HG02884 (cell line): ENCODE results near the gene USP35.
"Not testable (repeated sequence)": the region's sequence is repeated elsewhere in the genome, so short reads cannot be mapped to it uniquely, and the experiment has no call there.

Experiments
- ATAC-seq: cut with Tn5 transposase; IDR thresholded peaks from one replicate; pipeline ENCODE4 v1.9.1; 2021; ENCODE audit warnings: mild to moderate bottlenecking, moderate library complexity; ENCODE audit not compliant: unreplicated experiment

USP35 gene

DNA sequence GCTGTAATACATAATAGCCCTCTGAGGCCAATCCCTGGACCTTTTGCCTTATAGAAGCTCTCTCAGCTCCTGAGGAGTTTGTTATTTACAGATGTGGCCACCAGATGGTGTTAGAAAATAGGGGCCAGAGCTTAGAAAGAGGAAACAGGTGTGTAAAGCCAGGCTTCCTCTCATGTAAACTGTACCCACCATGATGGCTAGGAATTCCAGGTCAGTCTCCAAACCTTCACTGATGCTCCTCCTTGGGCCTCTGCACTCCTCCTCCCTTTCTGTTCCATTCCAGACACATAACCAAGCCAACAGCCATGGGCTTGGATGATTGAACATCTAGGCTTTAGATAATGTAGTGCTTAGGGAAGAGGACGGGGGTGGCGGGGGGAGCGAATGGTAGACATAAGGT lies 39.7 kb downstream of the USP35 start:
- no peak for ATAC-seq

DNA sequence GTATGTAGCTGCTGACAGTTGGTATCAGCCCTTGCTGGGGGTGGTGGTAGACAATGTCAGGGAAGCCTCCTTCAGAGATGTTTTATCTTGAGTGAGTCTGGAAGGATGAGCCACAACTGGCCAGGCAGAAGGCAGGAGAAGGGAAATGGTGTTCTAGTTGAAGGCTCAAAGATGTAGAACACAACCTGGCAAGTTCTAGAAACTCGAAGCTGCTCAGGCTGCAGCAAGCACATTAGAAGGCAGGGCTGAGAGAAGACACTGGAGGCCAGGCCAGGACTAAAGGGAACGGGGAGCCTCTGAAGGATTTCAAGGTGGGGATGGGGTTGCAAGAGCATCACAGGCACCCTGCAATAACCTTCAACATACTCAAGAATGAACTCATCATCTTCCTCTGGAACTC lies 40.4 kb downstream of the USP35 start:
- no peak for ATAC-seq

DNA sequence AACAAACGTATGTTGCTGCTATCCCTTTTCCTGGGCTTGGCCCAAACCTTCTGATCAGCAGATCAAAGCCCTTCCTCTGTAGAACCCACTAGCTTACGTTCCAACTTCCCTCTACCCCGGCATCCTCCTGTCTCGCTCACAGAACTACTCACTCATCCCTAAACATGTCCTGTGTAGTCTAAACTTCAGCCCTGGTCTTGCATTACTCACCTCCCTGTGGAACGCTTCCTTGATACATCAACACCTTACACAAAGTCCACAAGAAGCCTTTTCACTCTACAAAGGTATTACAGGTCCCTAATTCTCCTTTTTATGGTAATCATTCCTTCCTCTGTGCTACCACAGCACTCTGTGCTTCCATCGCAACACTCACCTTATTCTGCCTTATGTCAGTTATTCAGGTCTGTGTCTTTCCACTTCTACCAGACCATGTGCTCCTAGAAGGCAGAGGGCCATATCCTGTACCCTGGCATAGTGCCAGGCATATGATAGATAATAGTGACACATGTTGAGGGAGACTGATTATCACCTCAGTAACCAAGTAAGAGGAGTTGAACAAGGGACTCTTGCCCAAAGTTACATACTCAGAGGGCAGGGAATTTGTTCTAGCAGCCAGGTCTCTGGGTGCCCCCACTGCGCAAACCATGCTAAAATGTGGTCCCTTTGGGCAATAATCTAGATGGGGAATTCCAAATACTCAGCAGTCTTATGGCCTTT lies 41.6 kb downstream of the USP35 start:
- ATAC-seq: no peak

DNA sequence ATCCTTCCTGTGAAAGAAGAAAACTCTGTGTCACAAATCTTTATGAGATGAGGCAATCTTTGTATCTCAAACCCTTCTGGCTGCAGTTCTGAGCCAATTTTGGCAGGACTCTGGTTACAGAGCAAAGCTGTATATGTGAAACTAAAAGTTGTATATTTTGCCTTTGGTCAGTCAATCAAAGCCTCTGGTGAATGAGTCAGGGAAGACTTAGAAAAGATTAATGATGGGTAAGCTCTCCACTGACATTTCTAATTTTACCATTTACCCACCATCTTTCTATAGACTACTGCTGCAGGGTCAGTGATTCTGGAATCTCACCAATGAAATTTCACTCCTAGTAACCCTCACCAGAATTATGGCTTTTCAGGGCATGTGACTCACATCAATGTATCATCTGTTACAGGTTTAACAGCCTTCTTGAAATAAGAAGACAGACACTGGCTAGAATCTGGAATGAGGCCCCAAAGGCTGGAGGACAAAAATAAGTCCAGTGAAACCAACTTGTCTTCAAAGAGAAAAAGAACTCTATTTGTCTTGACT lies 43.3 kb downstream of the USP35 start:
- no peak for ATAC-seq

DNA sequence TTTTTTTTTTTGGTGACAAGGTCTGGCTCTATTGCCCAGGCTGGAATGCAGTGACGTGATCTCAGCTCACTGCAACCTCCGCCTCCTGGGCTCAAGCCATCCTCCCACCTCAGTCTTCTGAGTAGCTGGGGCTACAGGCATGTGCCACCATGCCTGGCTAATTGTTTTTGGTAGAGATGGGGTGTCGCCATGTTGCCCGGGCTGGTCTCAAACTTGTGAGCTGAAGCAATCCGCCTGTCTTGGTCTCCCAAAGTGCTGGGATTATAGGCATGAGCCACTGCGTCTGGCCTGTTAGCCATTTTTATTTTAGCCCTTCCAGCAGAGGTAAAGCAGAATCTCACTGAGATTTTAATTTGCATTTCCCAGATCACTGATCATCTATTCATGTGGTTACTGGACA lies 44.3 kb downstream of the USP35 start:
- ATAC-seq: not testable (repeated sequence)

DNA sequence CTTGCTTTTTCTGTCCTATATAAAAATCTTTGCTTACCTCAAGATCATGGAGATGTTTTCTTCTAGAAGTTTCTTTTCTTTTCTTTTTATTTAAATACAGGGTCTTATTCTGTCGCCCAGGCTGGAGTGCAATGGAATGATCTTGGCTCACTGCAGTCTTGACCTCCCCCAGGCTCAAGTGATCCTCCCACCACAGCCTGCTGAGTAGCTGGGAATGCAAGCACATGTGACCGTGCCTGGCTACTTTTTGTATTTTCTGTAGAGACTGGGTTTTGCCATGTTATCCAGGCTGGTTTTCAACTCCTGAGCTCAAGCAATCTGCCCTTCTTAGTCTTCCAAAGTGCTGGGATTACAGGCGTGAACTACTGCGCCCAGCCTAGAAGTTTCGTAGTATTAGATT lies 45.3 kb downstream of the USP35 start:
- ATAC-seq: no peak

DNA sequence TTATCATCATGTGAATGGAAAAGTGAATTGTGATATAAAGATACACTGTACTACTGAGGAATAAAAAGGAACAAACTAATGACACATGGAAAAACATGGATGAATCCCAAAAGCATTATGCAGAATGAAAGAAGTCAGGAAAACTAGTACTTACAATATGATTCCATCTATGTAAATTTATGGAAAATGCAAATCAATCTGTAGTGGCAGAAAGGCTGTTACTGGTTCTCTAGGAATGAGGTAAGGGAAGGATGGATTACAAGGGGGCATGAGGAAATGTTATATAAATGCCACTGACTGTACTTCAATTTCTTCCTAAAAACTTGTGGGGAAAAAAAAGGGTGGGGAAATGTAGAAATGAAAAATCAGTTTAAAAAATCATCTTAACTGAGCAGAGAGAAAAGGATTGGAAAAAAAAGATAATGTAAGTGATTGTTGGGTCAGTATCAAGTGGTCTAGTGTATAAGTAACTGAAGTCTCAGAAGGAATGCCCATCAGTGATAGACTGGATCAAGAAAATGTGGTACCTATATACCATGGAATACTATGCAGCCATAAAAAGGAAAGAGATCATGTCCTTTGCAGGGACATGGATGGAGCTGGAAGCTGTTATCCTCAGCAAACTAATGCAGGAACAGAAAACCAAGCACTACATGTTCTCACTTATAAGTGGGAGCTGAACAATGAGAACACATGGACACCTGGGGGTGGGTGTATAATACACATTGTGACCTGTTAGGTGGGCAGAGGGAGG lies 48.8 kb downstream of the USP35 start:
- ATAC-seq: no peak

DNA sequence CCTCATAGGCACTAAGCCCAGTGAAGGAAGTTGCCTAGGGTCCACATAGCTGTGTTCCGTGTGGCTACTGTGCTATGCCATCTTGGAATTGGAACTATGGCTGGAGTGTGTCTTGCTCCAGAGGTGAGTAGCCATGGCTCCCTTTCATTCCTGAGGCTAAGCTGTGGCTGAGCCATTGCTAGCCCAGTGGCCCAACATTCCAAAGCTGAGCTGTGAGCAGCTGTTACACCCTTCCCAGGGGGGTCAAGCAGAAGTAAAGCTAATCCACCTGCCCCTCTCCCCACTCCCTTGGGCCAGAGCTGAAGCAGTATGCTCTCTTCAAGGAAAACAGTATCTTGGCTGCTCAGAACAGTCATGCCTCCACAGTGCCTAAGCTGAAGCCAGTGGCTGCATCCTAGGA lies 51.1 kb downstream of the USP35 start:
- ATAC-seq: no peak

DNA sequence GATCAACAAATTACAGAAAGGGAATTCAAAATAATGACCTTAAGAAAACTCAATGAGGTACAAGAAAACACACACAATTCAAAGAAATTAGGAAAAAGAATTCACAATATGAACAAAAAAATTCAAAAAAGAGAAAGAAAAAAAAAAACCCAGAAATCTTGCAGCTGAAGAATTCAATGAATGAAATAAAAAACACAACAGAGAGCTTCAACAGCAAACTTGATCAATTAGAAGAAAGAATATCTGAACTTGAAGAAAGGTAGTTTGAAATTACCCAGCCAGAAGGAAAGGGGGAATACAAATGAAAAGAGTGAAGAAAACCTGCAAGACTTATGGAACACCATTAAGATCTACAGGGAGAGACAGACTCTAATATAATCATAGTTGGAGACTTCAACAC lies 52.8 kb downstream of the USP35 start:
- ATAC-seq: no peak

DNA sequence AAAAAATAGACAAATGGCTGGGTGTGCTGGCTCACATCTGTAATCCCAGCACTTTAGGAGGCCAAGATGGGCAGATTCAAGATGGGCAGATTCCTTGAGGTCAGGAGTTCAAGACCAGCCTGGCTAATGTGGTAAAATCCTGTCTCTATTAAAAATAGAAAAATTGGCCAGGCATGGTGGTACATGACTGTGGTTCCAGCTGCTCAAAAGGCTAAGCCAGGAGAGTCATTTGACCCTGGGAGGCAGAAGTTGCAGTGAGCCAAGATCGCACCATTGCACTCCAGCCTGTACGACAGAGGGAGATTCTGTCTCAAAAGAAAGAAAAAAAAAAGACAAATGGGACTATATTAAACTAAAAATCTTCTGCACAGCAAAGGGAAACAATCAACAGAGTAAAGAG lies 55.4 kb downstream of the USP35 start:
- no peak for ATAC-seq

DNA sequence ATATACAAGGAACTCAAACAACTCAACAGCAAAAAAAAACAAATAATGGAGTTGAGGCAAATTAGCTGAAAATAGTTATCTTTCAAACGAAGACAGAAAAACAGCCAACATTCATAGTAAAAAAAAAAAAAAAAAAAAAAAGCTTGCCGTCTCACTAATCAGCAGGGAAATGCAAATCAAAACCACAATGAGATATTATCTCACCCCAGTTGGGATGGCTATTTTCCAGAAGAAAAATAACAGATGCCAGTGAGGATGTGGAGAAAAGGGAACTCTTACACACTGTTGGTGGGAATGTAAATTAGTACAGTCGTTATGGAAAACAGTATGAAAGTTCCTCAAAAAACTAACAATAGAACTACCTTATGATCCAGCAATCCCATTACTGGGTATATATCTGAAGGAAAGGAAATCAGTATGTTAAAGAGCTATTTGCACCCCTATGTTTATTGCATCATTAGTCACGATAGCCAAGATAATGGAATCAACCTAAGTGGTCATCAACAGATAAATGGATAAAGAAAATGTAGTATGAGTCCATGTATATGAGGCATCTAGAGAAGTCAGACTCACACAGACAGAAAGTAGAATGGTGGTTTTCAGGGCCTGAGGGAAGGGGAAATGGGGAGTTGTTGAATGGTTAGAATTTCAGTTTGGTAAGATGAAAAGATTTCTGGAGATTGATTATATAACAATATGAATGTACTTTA lies 56.0 kb downstream of the USP35 start:
- ATAC-seq: no peak

DNA sequence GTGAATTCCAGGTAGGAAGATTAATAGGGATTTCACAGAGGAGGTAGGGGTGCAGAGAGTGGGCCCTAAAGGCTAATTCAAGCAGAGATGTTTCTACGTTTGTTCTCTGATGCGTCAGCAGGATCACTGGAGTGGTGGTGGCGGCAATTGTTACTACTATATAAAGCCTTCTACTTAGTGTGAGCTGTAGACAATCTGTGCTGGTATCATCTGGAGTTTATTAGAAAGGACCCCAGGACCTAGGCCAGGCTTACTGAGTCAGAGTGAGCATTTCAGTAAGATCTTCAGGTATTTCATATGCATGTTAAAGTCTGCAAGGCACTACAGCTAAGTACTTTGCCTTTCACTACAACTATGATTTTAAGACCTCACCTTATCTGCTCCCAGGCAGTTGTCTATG lies 59.5 kb downstream of the USP35 start:
- ATAC-seq: no peak

DNA sequence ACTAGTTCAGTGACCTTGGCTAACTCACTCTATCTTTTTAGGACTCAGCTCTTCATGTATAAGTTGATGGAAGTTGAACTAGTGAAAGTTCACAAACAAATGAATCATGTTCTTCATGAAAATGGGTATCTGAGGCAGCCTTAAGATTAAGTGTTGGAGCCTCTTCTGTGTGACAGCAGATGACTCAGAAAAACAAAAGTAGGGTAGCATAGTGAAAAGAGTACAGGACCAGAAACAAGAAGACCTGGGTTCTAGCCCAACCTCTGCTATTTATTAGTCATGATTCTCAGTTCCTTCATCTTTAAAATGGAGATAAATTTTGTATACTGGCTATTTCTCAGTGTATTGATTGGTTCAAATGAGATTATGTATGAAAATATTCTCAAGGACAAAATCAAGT lies 60.2 kb downstream of the USP35 start:
- no peak for ATAC-seq

DNA sequence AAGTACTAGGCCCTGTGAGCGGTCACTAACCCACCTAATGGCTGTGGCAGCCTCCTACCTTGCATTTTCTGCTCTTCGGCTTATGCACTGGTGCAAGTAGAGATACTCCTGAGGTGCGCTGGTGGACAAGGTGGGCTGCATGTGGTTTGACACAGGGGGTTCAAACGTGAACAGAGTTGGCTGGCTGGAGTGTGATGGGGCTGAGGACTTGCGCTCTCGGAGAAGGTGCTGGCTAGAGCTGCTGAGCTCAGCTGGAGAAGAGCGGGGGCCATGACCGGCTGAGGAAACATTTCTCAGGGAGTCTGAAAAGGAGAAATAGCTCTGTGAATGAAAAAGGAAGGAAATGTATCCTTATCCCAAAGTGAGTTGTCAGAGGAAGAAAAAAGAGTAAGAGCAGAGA lies 61.4 kb downstream of the USP35 start:
- no peak for ATAC-seq

DNA sequence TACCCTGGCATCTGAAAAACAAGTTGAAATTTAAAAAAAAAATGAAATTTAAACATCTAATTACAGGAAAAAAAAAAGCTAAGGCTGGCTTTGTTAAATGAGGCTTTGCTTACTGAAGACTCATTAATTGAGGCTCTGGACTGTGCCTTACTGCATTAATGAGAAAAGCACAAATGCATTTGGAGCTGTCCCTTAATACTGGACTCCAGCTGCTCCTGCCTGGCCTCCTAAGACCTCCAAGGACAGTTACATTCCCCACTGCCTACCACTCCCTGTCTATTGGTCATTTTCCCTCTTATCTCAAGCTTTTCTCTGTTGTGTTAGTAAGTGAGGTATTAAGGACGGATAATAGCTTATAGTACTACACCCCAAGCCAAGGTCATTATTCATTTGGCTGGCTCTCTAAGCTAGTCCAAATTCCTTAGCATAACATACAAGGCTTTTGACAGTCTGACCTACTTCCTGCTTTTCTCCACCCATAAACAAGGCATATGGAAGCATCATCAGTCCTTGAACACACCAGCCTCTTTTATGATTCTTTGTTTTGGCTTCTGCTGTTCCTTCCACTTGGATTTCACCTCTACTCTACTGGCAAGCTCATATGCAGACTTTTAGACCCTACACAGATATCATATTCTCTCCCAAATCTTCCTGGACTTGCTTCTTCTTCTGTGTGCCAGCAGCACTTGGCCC lies 62.5 kb downstream of the USP35 start:
- ATAC-seq: no peak

DNA sequence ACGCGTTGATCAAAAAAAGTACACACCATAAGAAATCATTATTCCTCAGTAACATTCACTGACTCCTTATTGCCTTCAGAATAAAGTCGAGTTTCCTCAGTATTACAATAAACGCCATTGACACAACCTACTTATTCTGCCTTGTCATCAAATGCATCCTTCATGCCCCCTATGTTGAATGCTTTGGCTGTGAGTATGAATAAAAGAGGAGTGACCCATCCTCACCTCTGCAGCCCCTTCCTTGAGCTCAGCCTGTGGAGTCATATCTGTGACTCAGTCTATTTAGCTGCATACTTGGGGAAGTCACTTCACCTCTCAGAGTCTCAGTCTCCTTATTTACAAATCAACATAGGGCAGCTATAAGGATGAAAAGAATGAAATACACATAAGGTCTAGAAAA lies 65.1 kb downstream of the USP35 start:
- ATAC-seq: no peak

DNA sequence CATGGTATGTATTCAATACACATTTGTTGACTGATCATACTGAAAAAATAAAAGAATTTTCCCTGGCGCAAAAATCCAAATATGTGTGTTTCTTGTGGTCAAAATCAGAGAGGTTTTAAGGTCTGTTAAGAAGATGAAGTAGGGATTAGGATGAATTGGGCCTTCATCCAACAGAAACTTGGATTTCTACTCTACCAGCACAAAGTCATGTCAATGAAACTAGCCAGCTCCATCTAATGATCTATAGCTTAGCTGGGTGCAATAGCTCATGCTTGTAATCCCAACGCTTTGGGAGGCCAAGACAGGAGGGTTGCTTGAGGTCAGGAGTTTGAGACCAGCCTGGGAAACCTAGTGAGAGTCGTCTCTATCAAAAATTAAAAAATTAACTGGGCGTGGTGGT lies 65.5 kb downstream of the USP35 start:
- ATAC-seq: no peak

DNA sequence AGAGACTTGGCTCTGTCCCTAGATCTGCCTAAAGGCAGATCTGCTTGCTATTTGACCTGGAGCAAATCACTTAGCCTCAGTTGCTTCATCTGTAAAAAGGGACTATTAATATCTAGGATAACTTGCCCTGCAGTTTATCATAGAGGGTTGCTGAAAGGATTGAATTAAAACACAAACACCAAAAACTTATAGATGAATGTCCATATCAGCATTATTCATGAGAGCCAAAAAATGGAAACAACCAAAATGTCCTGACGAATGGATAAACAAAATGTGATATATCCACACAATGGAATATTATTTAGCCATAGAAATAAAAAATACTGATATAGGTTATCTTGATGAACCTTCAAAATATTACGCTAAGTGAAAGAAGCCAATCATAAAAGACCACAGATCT lies 67.2 kb downstream of the USP35 start:
- ATAC-seq: no peak

DNA sequence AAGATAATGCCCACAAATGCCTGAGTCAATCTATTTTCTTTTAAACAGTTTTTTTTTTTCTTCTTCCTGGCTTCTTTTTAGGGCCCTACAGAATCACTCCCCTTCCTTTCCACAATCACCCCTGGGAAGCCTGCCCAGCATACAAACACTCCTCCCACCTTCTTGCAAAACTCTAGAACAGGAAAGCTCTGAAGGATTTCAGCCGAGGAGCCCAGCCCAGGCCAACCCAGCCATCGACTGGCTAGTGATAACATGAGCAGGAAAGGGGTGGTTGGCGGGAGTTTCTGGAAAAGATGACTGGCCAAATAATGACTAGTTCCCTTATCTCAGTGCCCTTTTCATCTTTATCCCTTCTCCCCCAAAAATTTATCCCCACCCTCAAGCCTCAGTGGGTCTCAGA lies 68.2 kb downstream of the USP35 start:
- ATAC-seq: no peak

DNA sequence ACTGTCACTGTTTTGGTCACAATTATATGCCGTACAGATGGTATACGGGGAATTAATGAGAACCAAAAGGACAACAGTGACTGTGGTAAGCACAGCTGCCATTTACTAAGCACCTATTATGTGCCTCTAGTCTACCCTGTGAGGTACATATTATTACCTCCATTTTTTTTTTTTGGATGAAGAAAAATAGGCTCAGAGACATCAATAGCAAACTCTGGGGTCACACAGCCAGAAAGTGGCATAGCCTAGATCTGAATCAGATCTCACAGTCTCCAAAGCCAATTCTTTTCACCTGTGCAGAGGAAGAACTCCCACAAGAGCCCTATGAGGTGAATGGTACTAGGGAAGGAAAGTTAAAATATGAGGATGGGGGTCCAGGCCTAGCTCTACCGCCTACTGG lies 68.9 kb downstream of the USP35 start:
- ATAC-seq: no peak

DNA sequence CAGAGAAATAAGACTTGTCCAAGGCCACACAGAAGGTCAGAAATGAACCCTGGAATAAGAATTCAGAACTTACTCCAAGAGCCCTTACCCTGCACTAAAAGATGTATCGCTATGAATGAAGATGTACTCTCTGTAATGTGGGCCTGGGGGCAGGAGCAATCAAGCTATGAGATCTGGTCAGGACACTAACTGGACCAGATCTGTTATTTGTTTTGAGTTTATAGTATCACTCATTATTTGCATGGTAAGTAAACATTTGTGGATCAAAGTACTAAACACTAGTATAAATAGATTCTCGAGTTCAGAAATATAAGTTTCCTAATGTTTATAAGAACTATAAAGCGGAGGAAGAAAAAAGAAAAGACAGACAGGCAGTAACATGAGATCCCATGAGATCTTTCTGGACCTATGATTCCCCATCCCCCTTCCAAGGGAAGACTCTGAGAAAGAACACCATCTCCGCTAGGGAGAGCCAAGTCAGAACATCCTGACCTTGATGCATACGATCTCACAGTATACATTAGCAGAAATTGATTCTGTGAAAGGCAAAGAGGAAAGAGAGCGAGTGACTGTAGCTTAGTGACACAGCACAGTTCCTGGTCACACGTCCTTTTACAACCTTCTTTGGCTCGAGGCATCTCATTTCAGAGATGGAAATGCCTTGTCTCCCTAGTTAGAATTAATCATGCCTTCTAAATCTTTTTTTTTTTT lies 71.2 kb downstream of the USP35 start:
- ATAC-seq: no peak
